AG04450 (cell line): ENCODE results near the gene CES2. TPM values are rescaled to one million over a fixed set of nuclear protein-coding genes. Genes with fewer than 3 reads are reported as not detected.
"Not testable (repeated sequence)": the region's sequence is repeated elsewhere in the genome, so short reads cannot be mapped to it uniquely, and the experiment has no call there.

Experiments
- CTCF ChIA-PET: fragments of 300-600, 350-600 bp; formaldehyde crosslinking; extraction: SDS; loops from one replicate; lab custom pipeline; 2022; ENCODE audit warnings: antibody characterized with exemption, inconsistent platforms; lab: Charles Lee
- POLR2A ChIA-PET: fragments of 350-600 bp; formaldehyde crosslinking; extraction: SDS; loops from one replicate; lab custom pipeline; 2021; ENCODE audit warnings: antibody characterized with exemption, inconsistent platforms; lab: Yijun Ruan, JAX
- DNase-seq: peaks from one replicate; pipeline ENCODE4 v3.0.0-alpha.2; 2011; ENCODE audit warnings: low read depth, low spot score
- H3K27ac ChIP-seq: one replicate; pipeline ENCODE4 v1.5.1; 2012; ENCODE audit warnings: low read depth, low read length, control low read depth
- H3K27me3 ChIP-seq: one replicate; pipeline ENCODE4 v1.6.0; 2012; ENCODE audit warnings: low read length; ENCODE audit not compliant: control insufficient read depth, insufficient read depth
- H3K4me3 ChIP-seq: 2 replicates; pipeline ENCODE4 v1.5.1; 2011; ENCODE audit warnings: mild to moderate bottlenecking, low read depth, low read length, control low read depth
- H3K9me3 ChIP-seq: 2 replicates; pipeline ENCODE4 v1.5.1; 2012; ENCODE audit warnings: low read length; ENCODE audit not compliant: control insufficient read depth, insufficient read depth
- polyA plus RNA-seq: library from polyadenylated mRNA; depleted of rRNA; stranded (reverse); fragments of >200 nt; gene quantifications from 2 replicates; pipeline ENCODE4 v1.2.3, GENCODE V29; 2011
- TF ChIP-seq, protein P1 (sequence below): IDR thresholded peaks from 2 replicates; pipeline ENCODE4 v1.5.1; 2011; ENCODE audit warnings: low read depth, low read length, control low read depth, inconsistent platforms

Gene CES2
- polyA plus RNA-seq, 1 experiment: 20.7 TPM

DNA sequence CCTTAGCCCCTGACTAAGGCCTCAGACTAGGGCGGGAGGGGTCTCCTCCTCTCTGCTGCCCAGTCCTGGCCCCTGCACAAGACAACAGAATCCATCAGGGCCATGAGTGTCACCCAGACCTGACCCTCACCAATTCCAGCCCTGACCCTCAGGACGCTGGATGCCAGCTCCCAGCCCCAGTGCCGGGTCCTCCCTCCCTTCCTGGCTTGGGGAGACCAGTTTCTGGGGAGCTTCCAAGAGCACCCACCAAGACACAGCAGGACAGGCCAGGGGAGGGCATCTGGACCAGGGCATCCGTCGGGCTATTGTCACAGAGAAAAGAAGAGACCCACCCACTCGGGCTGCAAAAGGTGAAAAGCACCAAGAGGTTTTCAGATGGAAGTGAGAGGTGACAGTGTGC lies 38.4 kb downstream of the CES2 start:
- no peak overlapping the region for H3K27ac ChIP-seq
- H3K27me3 ChIP-seq: peaks cover 3% of the 10 kb centered on the region
- ChIA-PET CTCF (interaction anchor here (1.7 kb wide), 1 partner anchor 12 kb away, joined by 9 read pairs; the partner anchor contains the start of gene CES3), POLR2A (no interaction called here)
- no peak overlapping the region for H3K4me3 ChIP-seq
- DNase-seq: no peak
- H3K9me3 ChIP-seq: no peaks in the 10 kb centered on the region
- TF ChIP-seq, protein P1, sequence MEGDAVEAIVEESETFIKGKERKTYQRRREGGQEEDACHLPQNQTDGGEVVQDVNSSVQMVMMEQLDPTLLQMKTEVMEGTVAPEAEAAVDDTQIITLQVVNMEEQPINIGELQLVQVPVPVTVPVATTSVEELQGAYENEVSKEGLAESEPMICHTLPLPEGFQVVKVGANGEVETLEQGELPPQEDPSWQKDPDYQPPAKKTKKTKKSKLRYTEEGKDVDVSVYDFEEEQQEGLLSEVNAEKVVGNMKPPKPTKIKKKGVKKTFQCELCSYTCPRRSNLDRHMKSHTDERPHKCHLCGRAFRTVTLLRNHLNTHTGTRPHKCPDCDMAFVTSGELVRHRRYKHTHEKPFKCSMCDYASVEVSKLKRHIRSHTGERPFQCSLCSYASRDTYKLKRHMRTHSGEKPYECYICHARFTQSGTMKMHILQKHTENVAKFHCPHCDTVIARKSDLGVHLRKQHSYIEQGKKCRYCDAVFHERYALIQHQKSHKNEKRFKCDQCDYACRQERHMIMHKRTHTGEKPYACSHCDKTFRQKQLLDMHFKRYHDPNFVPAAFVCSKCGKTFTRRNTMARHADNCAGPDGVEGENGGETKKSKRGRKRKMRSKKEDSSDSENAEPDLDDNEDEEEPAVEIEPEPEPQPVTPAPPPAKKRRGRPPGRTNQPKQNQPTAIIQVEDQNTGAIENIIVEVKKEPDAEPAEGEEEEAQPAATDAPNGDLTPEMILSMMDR: no peak

DNA sequence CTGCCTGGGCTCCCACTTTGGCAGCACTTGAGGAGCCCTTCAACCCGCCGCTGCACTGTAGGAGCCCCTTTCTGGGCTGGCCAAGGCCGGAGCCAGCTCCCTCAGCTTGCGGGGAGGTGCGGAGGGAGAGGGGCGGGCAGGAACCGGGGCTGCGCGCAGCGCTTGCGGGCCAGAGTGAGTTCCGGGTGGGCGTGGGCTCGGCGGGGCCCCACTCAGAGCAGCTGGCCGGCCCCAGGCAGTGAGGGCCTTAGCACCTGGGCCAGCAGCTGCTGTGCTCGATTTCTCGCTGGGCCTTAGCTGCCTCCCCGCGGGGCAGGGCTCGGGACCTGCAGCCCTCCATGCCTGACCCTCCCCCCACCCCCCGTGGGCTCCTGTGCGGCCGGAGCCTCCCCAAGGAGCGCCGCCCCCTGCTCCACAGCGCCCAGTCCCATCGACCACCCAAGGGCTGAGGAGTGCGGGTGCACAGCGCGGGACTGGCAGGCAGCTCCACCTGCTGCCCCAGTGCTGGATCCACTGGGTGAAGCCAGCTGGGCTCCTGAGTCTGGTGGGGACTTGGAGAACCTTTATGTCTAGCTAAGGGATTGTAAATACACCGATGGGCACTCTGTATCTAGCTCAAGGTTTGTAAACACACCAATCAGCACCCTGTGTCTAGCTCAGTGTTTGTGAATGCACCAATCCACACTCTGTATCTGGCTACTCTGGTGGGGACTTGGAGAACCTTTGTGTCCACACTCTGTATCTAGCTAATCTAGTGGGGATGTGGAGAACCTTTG lies 39.0 kb downstream of the CES2 start:
- CTCF ChIA-PET: interaction anchor here (0.6 to 2.5 kb wide), 3 partner anchors 12 to 209 kb away, joined by 3 to 15 read pairs (median 4); partner anchors contain the start of gene MATCAP1
- H3K27me3 ChIP-seq, DNase-seq, H3K4me3 ChIP-seq, H3K9me3 ChIP-seq, H3K27ac ChIP-seq, POLR2A ChIA-PET: not testable (repeated sequence)

DNA sequence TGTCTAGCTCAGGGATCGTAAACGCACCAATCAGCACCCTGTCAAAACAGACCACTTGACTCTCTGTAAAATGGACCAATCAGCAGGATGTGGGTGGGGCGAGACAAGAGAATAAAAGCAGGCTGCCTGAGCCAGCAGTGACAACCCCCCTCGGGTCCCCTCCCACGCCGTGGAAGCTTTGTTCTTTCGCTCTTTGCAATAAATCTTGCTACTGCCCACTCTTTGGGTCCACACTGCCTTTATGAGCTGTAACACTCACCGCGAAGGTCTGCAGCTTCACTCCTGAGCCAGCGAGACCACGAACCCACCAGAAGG lies 39.6 kb downstream of the CES2 start:
- H3K9me3 ChIP-seq, H3K27ac ChIP-seq, POLR2A ChIA-PET, H3K27me3 ChIP-seq, H3K4me3 ChIP-seq, DNase-seq: not testable (repeated sequence)
- CTCF ChIA-PET: interaction anchor here (0.6 to 2.5 kb wide), 4 partner anchors 13 to 209 kb away, joined by 3 to 15 read pairs (median 4); partner anchors contain the start of genes CES3 and MATCAP1

DNA sequence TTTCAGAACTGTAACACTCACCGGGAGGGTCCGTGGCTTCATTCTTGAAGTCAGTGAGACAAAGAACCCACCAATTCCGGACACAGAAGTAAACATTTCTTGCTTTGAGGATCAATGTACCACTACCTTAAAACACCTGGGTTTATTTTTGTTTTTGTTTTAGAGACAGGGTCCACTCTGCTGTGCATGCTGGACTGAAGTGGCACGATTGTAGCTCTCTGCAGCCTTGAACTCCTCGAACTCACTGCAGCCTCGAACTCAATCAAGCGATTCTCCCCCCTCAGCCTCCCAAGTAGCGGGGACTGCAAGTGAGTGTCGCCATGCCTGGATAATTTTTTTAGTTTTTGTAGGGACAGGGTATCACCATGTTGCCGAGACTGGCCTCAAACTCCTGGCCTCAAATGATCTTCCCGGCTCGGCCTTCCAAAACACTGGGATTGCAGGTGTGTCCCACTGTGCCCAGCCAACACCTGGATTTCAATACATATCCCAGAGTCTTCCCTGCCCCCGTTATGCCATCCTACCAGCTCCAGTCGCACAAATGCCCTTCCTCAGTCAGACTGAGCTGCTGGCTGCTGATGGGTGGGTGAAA lies 40.1 kb downstream of the CES2 start:
- no peak overlapping the region for H3K27ac ChIP-seq
- ChIA-PET POLR2A (no interaction called here), CTCF (interaction anchor here (0.8 to 2.5 kb wide), 8 partner anchors 13 to 209 kb away, joined by 3 to 15 read pairs (median 5); partner anchors contain the start of gene CES3)
- DNase-seq: no peak
- TF ChIP-seq, protein P1: no peak
- no peak overlapping the region for H3K4me3 ChIP-seq
- peaks cover 3% of the 10 kb centered on the region for H3K27me3 ChIP-seq
- no peaks in the 10 kb centered on the region for H3K9me3 ChIP-seq

DNA sequence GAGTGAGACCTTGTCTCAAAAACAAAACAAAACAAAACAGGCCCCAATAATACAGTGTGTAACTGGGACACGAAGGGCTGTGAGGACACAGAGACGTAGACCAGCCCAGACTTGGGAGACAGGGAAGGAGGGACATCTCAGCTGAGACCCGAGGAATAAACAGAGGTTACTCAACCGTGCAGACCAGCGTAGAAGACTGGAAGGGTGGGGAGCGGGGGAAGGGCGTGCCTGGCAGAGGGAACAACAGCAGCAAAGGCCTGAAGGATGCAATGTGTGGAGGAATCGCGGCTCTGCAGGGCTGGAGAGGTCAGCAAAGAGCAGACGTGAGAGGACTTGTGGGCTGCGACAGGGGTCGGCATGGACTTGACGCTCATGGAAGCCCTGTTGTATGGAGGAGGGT lies 41.4 kb downstream of the CES2 start:
- Histone ChIP-seq H3K9me3 (no peaks in the 10 kb centered on the region), H3K27me3 (no peaks in the 10 kb centered on the region), H3K4me3 (no peak overlapping the region), H3K27ac (no peak overlapping the region)
- TF ChIP-seq, protein P1: no peak
- POLR2A ChIA-PET: no interaction called here
- CTCF ChIA-PET: interaction anchor here (0.6 to 3.3 kb wide), 11 partner anchors 15 to 208 kb away, joined by 3 to 39 read pairs (median 6); no protein-coding TSS in a partner anchor
- no peak for DNase-seq
